Right lung (tissue), 10 donors: Measurements from ENCODE around the gene ALKAL2. TPM values are rescaled to one million over a fixed set of nuclear protein-coding genes. Genes with fewer than 3 reads are reported as not detected.
"Not testable (repeated sequence)": the region's sequence is repeated elsewhere in the genome, so short reads cannot be mapped to it uniquely, and the experiment has no call there.

Experiments
- DNase-seq, 2 donors: peaks; one replicate each; pipeline ENCODE4 v3.0.0-alpha.2; 2013
- long read RNA-seq, 8 donors: transcript quantifications; one replicate each; lab custom pipeline, GENCODE V29; 2026
- polyA plus RNA-seq, 5 donors: library from polyadenylated mRNA; unstranded; fragments of 120-200 nt; gene quantifications; one replicate each; pipeline versions ENCODE4 v1.2.1 to v1.2.3, GENCODE V29; 2013; ENCODE audit warnings: inconsistent platforms in 1 of 5, low replicate concordance in 1 of 5; ENCODE audit not compliant: insufficient read length in 5 of 5, insufficient read depth in 1 of 5

The ALKAL2 gene
- 10 to 100 TPM in 2 of 5 donors, 1 to 10 TPM in 3; 7.5 to 16.0 (median 9.1) TPM for polyA plus RNA-seq
- long read RNA-seq, donor 1, partial matches to known transcripts = 0 of 3 reads
- long read RNA-seq, donor 1, other reads (novel, unspliced or antisense) = 0 of 3 reads
- long read RNA-seq, donor 2 = 0 reads
- long read RNA-seq, donor 3, partial matches to known transcripts = 0 of 1 reads
- long read RNA-seq, donor 3, other reads (novel, unspliced or antisense) = 0 of 1 reads
- long read RNA-seq, donor 4, partial matches to known transcripts = 0 of 1 reads
- long read RNA-seq, donor 4, other reads (novel, unspliced or antisense) = 0 of 1 reads
- long read RNA-seq, donor 5, partial matches to known transcripts = 0 of 3 reads
- long read RNA-seq, donor 5, other reads (novel, unspliced or antisense) = 0 of 3 reads
- long read RNA-seq, donor 6, partial matches to known transcripts = 5 of 11 reads
- long read RNA-seq, donor 6, other reads (novel, unspliced or antisense) = 0 of 11 reads
- long read RNA-seq, donor 7, partial matches to known transcripts = 0 of 3 reads
- long read RNA-seq, donor 7, other reads (novel, unspliced or antisense) = 0 of 3 reads
- long read RNA-seq, donor 8 = 0 reads

- DNase-seq = no peak
These were observed at the start of gene ALKAL2 for GRCh38 chr2:287911-288757. Gene ALKAL2 (minus strand): TSS chr2:288091. CDS start chr2:287835, 256 bp downstream.

GRCh38 chr2:336949-337348 is 49.1 kb upstream of the ALKAL2 start:
- not testable (repeated sequence) for DNase-seq

- DNase-seq = no peak
These were observed 48.5 kb upstream of the ALKAL2 start for GRCh38 chr2:336360-336759.

- DNase-seq = no peak
These were observed 44.7 kb upstream of the ALKAL2 start for GRCh38 chr2:332592-332991.

- no peak for DNase-seq
These were observed 40.9 kb upstream of the ALKAL2 start for GRCh38 chr2:328761-329160.

GRCh38 chr2:323035-323434 is 35.1 kb upstream of the ALKAL2 start:
- no peak for DNase-seq

- no peak for DNase-seq
These were observed 34.4 kb upstream of the ALKAL2 start for GRCh38 chr2:322326-322725.

- DNase-seq = no peak
These were observed 32.7 kb upstream of the ALKAL2 start for GRCh38 chr2:320561-320960.

GRCh38 chr2:319059-319600 is 31.2 kb upstream of the ALKAL2 start:
- DNase-seq = no peak

GRCh38 chr2:317501-318424 is 29.9 kb upstream of the ALKAL2 start:
- DNase-seq = no peak

- DNase-seq = no peak
These were observed 28.5 kb upstream of the ALKAL2 start for GRCh38 chr2:316381-316780.

GRCh38 chr2:315925-316324 is 28.0 kb upstream of the ALKAL2 start:
- not testable (repeated sequence) for DNase-seq

GRCh38 chr2:314561-315336 is 26.9 kb upstream of the ALKAL2 start:
- DNase-seq = no peak

GRCh38 chr2:313991-314390 is 26.1 kb upstream of the ALKAL2 start:
- DNase-seq = no peak

GRCh38 chr2:310994-311393 is 23.1 kb upstream of the ALKAL2 start:
- DNase-seq = no peak

- no peak for DNase-seq
These were observed 22.1 kb upstream of the ALKAL2 start for GRCh38 chr2:309954-310510.

GRCh38 chr2:309148-309953 is 21.5 kb upstream of the ALKAL2 start:
- no peak for DNase-seq

GRCh38 chr2:305366-305765 is 17.5 kb upstream of the ALKAL2 start:
- DNase-seq = no peak

- DNase-seq = no peak
These were observed 8.5 kb upstream of the ALKAL2 start for GRCh38 chr2:296354-296753.
